HL-60 (cell line): ENCODE results near the gene ADAM22.

Experiments used
- DNase-seq, 2 experiments: peaks; one replicate each; pipeline ENCODE4 v3.0.0-alpha.2; 2010 to 2020; ENCODE audit warnings: low read depth in 1 of 2, low spot score in 1 of 2
- H3K27ac ChIP-seq: fragments of 250-450 bp; sonication (Bioruptor Pico); replicated peaks from 2 replicates; pipeline ENCODE4 v1.5.1; 2020; ENCODE audit warnings: mild to moderate bottlenecking, moderate library complexity
- H3K27me3 ChIP-seq: fragments of 250-450 bp; sonication (Bioruptor Pico); 2 replicates; pipeline ENCODE4 v1.5.1; 2021; ENCODE audit warnings: mild to moderate bottlenecking, moderate library complexity; ENCODE audit not compliant: insufficient read depth, poor library complexity, severe bottlenecking
- H3K4me3 ChIP-seq: replicated peaks from 2 replicates; pipeline ENCODE4 v1.5.1; 2011; ENCODE audit warnings: mild to moderate bottlenecking, control low read depth, low read length; ENCODE audit not compliant: insufficient read depth
- CTCF ChIP-seq: IDR thresholded peaks from one replicate; pipeline ENCODE4 v1.5.1; 2011; ENCODE audit warnings: low read length, control low read depth, inconsistent platforms; ENCODE audit not compliant: insufficient read depth
- GABPA ChIP-seq: IDR thresholded peaks from 2 replicates; pipeline ENCODE4 v1.6.1; 2012; ENCODE audit warnings: low read depth
- POLR2AphosphoS5 ChIP-seq: IDR thresholded peaks from 2 replicates; pipeline ENCODE4 v1.6.1; 2012; ENCODE audit warnings: low read depth
- SPI1 ChIP-seq: IDR thresholded peaks from 2 replicates; pipeline ENCODE4 v1.6.1; 2012; ENCODE audit warnings: low read depth, mild to moderate bottlenecking, borderline replicate concordance
- TF ChIP-seq, protein P1 (sequence below): IDR thresholded peaks from 2 replicates; pipeline ENCODE4 v1.6.1; 2012; ENCODE audit warnings: low read depth; ENCODE audit not compliant: insufficient replicate concordance

Gene ADAM22

DNA sequence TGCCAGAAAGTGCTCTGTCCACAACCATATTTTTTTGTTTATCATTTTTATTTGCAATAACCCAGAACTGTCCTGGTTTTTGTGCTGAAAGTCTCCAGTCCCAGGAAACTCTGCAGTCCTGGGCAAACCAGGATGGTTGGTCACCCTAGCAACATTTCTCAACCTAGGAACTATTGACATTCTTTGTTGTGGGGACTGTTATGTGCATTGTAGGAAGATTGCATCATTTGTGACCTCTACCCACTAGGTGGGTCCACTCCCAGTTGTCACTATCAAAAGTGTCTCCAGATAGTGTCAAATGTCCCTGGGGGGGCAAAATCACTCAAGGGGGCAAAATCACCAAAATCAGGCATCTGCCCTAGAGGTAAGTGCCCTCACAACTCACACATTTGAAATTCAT is 299.8 kb downstream of the ADAM22 start:
- H3K4me3 ChIP-seq: no peak overlapping the region
- no peak for DNase-seq
- TF ChIP-seq SPI1 (no peak), CTCF (no peak), POLR2AphosphoS5 (no peak), GABPA (no peak)
- TF ChIP-seq, protein P1, sequence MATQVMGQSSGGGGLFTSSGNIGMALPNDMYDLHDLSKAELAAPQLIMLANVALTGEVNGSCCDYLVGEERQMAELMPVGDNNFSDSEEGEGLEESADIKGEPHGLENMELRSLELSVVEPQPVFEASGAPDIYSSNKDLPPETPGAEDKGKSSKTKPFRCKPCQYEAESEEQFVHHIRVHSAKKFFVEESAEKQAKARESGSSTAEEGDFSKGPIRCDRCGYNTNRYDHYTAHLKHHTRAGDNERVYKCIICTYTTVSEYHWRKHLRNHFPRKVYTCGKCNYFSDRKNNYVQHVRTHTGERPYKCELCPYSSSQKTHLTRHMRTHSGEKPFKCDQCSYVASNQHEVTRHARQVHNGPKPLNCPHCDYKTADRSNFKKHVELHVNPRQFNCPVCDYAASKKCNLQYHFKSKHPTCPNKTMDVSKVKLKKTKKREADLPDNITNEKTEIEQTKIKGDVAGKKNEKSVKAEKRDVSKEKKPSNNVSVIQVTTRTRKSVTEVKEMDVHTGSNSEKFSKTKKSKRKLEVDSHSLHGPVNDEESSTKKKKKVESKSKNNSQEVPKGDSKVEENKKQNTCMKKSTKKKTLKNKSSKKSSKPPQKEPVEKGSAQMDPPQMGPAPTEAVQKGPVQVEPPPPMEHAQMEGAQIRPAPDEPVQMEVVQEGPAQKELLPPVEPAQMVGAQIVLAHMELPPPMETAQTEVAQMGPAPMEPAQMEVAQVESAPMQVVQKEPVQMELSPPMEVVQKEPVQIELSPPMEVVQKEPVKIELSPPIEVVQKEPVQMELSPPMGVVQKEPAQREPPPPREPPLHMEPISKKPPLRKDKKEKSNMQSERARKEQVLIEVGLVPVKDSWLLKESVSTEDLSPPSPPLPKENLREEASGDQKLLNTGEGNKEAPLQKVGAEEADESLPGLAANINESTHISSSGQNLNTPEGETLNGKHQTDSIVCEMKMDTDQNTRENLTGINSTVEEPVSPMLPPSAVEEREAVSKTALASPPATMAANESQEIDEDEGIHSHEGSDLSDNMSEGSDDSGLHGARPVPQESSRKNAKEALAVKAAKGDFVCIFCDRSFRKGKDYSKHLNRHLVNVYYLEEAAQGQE: no peak
- no peaks in the 10 kb centered on the region for H3K27me3 ChIP-seq
- no peak overlapping the region for H3K27ac ChIP-seq

GRCh38 chr7:88239852-88240251 is 305.8 kb downstream of the ADAM22 start:
- Histone ChIP-seq H3K27me3 (no peaks in the 10 kb centered on the region), H3K4me3 (no peak overlapping the region), H3K27ac (no peak overlapping the region)
- no peak for DNase-seq
- no peak for TF ChIP-seq CTCF

GRCh38 chr7:88243345-88243909 is 309.4 kb downstream of the ADAM22 start:
- Histone ChIP-seq H3K4me3 (no peak overlapping the region), H3K27me3 (no peaks in the 10 kb centered on the region), H3K27ac (no peak overlapping the region)
- peak in 1 of 2 experiments; percentile 34 for DNase-seq
- TF ChIP-seq CTCF: peak; percentile 46
- TF ChIP-seq, protein P1: no peak

GRCh38 chr7:88244258-88244657 is 310.2 kb downstream of the ADAM22 start:
- no peak for DNase-seq
- no peak overlapping the region for H3K27ac ChIP-seq
- TF ChIP-seq GABPA (no peak), POLR2AphosphoS5 (no peak), SPI1 (no peak), CTCF (no peak)
- TF ChIP-seq, protein P1: no peak
- H3K27me3 ChIP-seq: no peaks in the 10 kb centered on the region
- no peak overlapping the region for H3K4me3 ChIP-seq
